GM12878 (cell line): ENCODE data around the gene MORF4L2. TPM values are rescaled to one million over a fixed set of nuclear protein-coding genes. Genes with fewer than 3 reads are reported as not detected.

ENCODE experiments used
- ATAC-seq: fragments of 200-7000 bp; cut with Tn5 transposase; 3 replicates; pipeline ENCODE4 v1.9.1; 2020; ENCODE audit warnings: mild to moderate bottlenecking, moderate library complexity
- BruUV-seq: library from RNA; stranded (reverse); fragments of 400-500 nt; replicated peaks from 2 replicates; lab custom pipeline; 2021; lab: Mats Ljungman, UMichigan
- CTCF ChIA-PET: fragments of 300-600 bp; sonication (Branson Sonifier 250); formaldehyde crosslinking; extraction: SDS; loops from one replicate; lab custom pipeline; 2021; ENCODE audit warnings: inconsistent platforms; lab: Yijun Ruan, JAX
- POLR2A ChIA-PET: fragments of 350-600 bp; formaldehyde crosslinking; extraction: SDS; loops from one replicate; lab custom pipeline; 2021; ENCODE audit warnings: inconsistent platforms; lab: Charles Lee
- RAD21 ChIA-PET: fragments of 300-600 bp; sonication (Branson Sonifier 250); formaldehyde crosslinking; loops from one replicate; lab custom pipeline; 2023; ENCODE audit warnings: antibody characterized with exemption; ENCODE audit not compliant: unreplicated experiment; lab: Charles Lee
- SMC1A ChIA-PET: fragments of 300-600 bp; sonication (Branson Sonifier 250); formaldehyde crosslinking; loops from one replicate; lab custom pipeline; 2023; ENCODE audit not compliant: unreplicated experiment, uncharacterized antibody; lab: Charles Lee
- DNase-seq: peaks from one replicate; pipeline ENCODE4 v3.0.0-alpha.2; 2011; ENCODE audit warnings: low read depth, low spot score
- FAIRE-seq: peaks from 3 replicates; lab custom pipeline; 2011; peaks lifted over from hg19 to GRCh38; lab: Jason Lieb, UNC
- H2AFZ ChIP-seq: 2 replicates; pipeline ENCODE4 v1.6.0; 2011; ENCODE audit warnings: low read depth, low read length, control low read depth; ENCODE audit not compliant: control insufficient read depth
- H3K27ac ChIP-seq: 2 replicates; pipeline ENCODE4 v1.5.1; 2011; ENCODE audit warnings: control low read depth; ENCODE audit not compliant: control insufficient read depth, insufficient read depth
- H3K27me3 ChIP-seq, 2 experiments: replicated peaks in 1 of 2; 2 replicates each; pipeline versions ENCODE4 v1.6.0 to v1.6.1; 2011; ENCODE audit warnings: low read length in 1 of 2; ENCODE audit not compliant: control insufficient read depth in 2 of 2, insufficient read depth in 2 of 2
- H3K36me3 ChIP-seq, 2 experiments: 2 replicates each; pipeline ENCODE4 v1.5.1; 2011; ENCODE audit warnings: low read length in 1 of 2; ENCODE audit not compliant: control insufficient read depth in 2 of 2, insufficient read depth in 2 of 2
- H3K4me1 ChIP-seq: 2 replicates; pipeline ENCODE4 v1.6.1; 2011; ENCODE audit warnings: mild to moderate bottlenecking, low read length, moderate library complexity, mixed read lengths; ENCODE audit not compliant: control insufficient read depth, insufficient read depth
- H3K4me2 ChIP-seq: 2 replicates; pipeline ENCODE4 v1.6.0; 2011; ENCODE audit warnings: control low read depth; ENCODE audit not compliant: control insufficient read depth, insufficient read depth
- H3K4me3 ChIP-seq: fragments of 200-600 bp; sonication (generic); 2 replicates; pipeline ENCODE4 v1.5.1; 2016
- H3K79me2 ChIP-seq: 2 replicates; pipeline ENCODE4 v1.6.0; 2011; ENCODE audit warnings: low read length; ENCODE audit not compliant: control insufficient read depth, insufficient read depth
- H3K9ac ChIP-seq: 2 replicates; pipeline ENCODE4 v1.8.0; 2011; ENCODE audit warnings: low read length, control low read depth, mixed read lengths; ENCODE audit not compliant: control insufficient read depth, insufficient read depth
- H3K9me3 ChIP-seq: replicated peaks from 3 replicates; pipeline ENCODE4 v1.5.1; 2011; ENCODE audit warnings: mild to moderate bottlenecking, low read length; ENCODE audit not compliant: control insufficient read depth, insufficient read depth
- H4K20me1 ChIP-seq: 2 replicates; pipeline ENCODE4 v1.6.0; 2011; ENCODE audit not compliant: control insufficient read depth, insufficient read depth
- CBX3 ChIP-seq: fragments of 200-600 bp; sonication (generic); IDR thresholded peaks from 2 replicates; pipeline ENCODE4 v1.6.1; 2016; ENCODE audit warnings: low read depth, borderline replicate concordance
- ESRRA ChIP-seq: IDR thresholded peaks from 2 replicates; pipeline ENCODE4 v1.6.1; 2012; ENCODE audit warnings: mild to moderate bottlenecking, low read length, improper control_type of control experiment
- IRF4 ChIP-seq: IDR thresholded peaks from 2 replicates; pipeline ENCODE4 v1.6.1; 2011; ENCODE audit warnings: low read depth, low read length
- KLF5 ChIP-seq: fragments of 450-650 bp; IDR thresholded peaks from 2 replicates; pipeline ENCODE4 v1.6.1; 2014; ENCODE audit warnings: mild to moderate bottlenecking; ENCODE audit not compliant: partially characterized antibody
- RELB ChIP-seq: fragments of 450-650 bp; IDR thresholded peaks from 2 replicates; pipeline ENCODE4 v1.6.1; 2017; ENCODE audit warnings: low read depth, mild to moderate bottlenecking, moderate library complexity
- WGBS: methylation state at CpG from one replicate; pipeline ENCODE4 v1.1.6; 2016; ENCODE audit warnings: low lambda C conversion rate; ENCODE audit not compliant: insufficient replicate concordance, insufficient coverage; ENCODE audit errors: missing lambda C conversion rate; 5-methylcytosine and 5-hydroxymethylcytosine counted together
- in situ Hi-C: fragments of 300-500 bp; cut with MboI; formaldehyde crosslinking; loops from 9 replicates; pipeline ENCODE4 v1.14.3; 2018; ENCODE audit warnings: mixed read lengths
- intact Hi-C: fragments of 100-400 bp; cut with micrococcal nuclease; formaldehyde crosslinking; loops from one replicate; pipeline ENCODE4 v1.14.2; 2022; ENCODE audit not compliant: unreplicated experiment
- polyA plus RNA-seq, 11 experiments: library from polyadenylated mRNA; depleted of rRNA in 4 of 11; unstranded in 6 of 11; stranded (reverse) in 5 of 11; fragments of >200 nt; fragmentation: Nextera tagmentation in 4 of 11; fragmentation: Illumina TruSeq in 1 of 11; extraction: Ambion mirVana in 4 of 11; extraction: Trizol in 1 of 11; gene quantifications; 1 replicate in 1 of 11; 2 replicates in 10 of 11; pipeline versions ENCODE4 v1.2.1 to v1.2.3, GENCODE V29; 2011 to 2016; ENCODE audit warnings: inconsistent platforms in 2 of 11, missing spikeins in 2 of 11, low read depth in 1 of 11
- total RNA-seq, 4 experiments: library from RNA; depleted of rRNA in 3 of 4; stranded (reverse); fragments of >200 nt in 3 of 4; fragmentation: Illumina TruSeq in 1 of 4; extraction: Trizol in 1 of 4; gene quantifications; 2 replicates each; pipeline versions ENCODE4 v1.2.1 to v1.2.3, GENCODE V29; 2013 to 2021

MORF4L2 gene
- total and polyA plus RNA-seq, 10 of the 15 experiments (the other 5 are each of a cell fraction or from before 2014, with no cell fraction given) = 118 to 311 (median 199) TPM

- TF ChIP-seq ESRRA (no peak), IRF4 (no peak), KLF5 (no peak), CBX3 (no peak)
Observed at GRCh38 chrX:103730147-103730795, 43.8 kb upstream of the MORF4L2 start (continued).

GRCh38 chrX:103729015-103729414, 42.5 kb upstream of the MORF4L2 start:
- no peaks in the 10 kb centered on the region for H3K79me2 ChIP-seq
- ATAC-seq = no peak
- SMC1A ChIA-PET = interaction anchor here (0.6 kb wide), 1 partner anchor 325 kb away, joined by 3 read pairs; no protein-coding TSS in a partner anchor
- WGBS = 5% methylated on average over 5 of the region's 5 CpGs
- no peaks in the 10 kb centered on the region for H3K36me3 ChIP-seq
- no peak overlapping the region for H3K9ac ChIP-seq
- RAD21 ChIA-PET = no interaction called here
- H3K4me1 ChIP-seq = no peaks in the 10 kb centered on the region
- no TSS peak for BruUV-seq
- TF ChIP-seq RELB = no peak
- TF ChIP-seq, all 136 proteins: peak for 0
- H3K9me3 ChIP-seq = no peaks in the 10 kb centered on the region
- POLR2A ChIA-PET = no interaction called here
- in situ Hi-C loops = no loop called here
- H3K27ac ChIP-seq = no peak overlapping the region
- DNase-seq (no peak), FAIRE-seq (no peak)
- no peak overlapping the region for H3K4me2 ChIP-seq
- H3K27me3 ChIP-seq = no peaks in the 10 kb centered on the region; a peak in 2 of 4 replicates
- intact Hi-C loops = no loop called here
- CTCF ChIA-PET = no interaction called here
- H2AFZ ChIP-seq = no peak overlapping the region
- H3K4me3 ChIP-seq = no peak overlapping the region
- no peaks in the 10 kb centered on the region for H4K20me1 ChIP-seq
